HS-5 (cell line): ENCODE measurements around the gene C16orf89.

Experiments used
- DNase-seq: peaks from one replicate; pipeline ENCODE4 v3.0.0-alpha.2; 2012; ENCODE audit warnings: low read depth

The C16orf89 gene

DNA sequence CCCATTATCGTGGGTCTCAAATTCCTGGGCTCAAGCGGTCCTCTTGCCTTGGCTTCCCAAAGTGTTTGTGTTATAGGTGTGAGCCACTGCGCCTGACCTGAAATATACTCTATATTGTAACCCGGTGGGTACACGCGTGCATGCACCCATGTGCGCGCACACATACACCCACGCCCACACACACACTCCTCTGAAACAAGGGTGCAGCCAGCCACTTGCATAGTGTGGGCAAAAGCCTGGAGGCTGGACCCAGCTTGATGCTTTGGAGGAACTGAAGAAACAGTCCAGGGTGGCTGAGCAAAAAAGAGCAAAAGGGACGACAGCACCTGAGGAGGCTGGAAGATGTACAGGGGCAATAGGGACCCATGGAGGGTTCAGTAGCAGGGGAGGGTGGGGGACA lies 61.9 kb downstream of the C16orf89 start:
- no peak for DNase-seq

DNA sequence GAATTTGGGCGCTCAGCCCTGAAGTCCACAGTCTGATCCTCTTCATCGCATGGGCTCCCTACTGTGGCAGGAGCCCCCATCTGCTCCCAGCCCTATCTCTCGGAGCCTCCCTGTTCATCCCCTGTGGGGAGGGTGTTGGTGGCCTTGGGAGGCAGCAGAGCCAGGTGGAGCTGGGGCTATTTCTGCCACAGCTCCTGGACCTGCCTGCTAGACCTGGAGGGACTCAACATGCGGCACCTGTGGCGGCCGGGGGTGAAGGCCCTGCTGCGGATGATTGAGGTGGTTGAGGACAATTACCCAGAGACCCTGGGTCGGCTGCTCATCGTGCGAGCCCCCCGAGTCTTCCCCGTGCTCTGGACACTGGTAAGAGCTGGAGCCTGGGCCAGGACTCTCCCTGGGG lies 62.5 kb downstream of the C16orf89 start:
- DNase-seq: no peak

DNA sequence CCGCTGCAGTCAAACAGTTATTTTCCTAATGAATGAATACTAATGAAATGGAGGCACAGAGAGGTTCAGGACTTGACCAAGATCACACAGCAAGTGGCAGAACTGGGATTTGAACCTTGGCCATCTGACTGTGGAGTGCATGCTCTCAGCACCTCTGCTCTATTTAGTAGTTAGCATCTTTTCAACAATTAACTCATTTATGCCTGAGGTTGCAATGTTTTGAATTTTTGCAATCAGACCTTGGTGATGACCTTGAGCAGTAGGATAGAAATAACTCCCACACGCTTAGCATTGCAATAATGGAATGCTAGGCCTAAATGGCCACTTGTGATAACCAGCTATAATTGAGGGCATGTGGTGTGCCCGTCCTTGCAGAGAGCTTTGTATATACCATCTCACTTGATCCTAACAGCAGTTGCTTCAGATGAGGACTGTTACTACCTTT lies 63.0 kb downstream of the C16orf89 start:
- DNase-seq: no peak

DNA sequence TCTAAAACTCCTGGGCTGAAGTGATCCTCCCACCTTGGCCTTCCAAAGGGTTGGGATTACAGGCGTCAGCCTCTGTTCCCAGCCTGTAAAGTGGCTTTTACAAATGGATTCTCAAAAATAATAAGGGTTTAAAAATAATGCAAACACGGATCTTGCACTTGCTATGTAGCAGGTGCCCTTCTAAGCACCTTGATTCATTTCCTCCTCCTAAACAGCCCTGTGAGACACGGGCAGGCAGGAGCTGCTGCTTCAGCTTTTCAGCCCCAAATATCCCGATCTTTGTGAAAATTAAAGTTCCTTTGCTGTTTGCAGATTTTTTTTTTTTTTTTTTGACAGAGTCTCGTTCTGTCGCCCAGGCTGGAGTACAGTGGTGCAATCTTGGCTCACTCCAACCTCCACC lies 63.8 kb downstream of the C16orf89 start:
- no peak for DNase-seq

DNA sequence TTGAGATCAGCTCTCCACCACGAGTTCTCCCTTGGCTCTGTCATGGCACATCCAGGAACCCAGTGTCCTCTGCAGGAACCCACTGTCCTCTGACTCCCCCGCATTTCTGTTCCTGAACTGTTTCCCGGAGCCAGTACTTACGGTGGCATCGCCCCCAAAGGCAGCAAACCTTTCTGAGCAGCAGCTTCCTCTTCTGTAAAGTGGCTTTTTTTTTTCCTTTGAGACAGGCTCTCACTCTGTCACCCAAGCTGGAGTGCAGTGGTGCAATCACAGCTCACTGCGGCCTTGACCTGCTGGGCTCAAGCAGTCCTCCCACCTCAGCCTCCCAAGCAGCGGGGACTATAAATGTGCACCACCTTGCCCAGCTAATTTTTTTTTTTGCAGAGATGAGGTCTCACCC lies 64.2 kb downstream of the C16orf89 start:
- DNase-seq: no peak

DNA sequence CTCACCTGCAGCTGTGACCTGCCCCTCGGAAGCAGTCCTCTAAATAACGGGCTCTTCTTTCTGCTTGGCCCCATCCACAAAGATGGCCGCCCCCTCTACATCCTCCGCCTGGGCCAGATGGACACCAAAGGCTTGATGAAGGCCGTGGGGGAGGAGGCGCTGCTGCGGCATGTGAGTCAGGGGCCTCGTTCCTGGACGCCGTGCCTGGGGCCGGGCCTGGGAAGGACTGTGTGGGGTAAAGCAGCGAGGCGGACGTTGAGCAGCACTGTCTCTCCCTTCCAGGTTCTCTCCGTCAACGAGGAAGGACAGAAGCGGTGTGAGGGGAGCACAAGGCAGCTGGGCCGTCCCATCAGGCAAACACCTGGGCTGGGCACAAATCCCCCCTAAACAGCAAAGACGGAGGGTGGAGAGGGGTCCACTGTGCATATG lies 65.2 kb downstream of the C16orf89 start:
- no peak for DNase-seq

DNA sequence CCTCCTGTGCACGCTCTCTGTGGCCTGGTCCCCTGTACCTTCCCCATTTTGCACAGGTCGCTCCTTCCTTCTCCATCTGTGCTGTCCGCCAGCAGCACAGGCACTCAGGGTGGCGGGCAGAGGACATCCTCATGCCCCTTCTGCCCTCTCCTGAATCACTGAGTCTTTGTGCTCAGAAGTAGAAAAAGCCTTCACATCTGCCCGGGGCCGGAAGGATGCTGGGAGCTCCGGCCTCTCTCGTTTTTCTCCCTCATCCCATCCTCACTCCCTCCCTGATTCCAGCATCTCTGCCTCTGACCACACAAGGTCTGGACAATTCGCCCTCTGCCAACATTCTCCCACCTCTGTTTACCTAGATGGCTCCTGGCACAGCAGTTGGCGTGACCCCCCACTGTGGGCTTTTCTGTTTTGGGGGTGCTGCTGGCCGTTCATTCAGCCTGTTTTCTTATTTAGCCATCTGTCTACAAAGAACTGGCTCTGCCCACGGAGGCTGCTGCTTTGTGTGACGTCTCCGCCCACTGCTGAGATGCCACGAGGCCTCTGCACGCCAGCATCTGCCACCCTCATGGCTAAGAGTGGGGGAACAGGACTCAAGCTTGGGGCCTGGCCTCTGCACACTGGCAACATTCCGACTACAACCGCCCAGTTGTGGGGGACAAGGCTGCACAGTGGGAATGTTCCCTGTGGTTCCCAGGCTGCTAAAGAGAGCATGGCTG lies 70.9 kb downstream of the C16orf89 start:
- DNase-seq: no peak
